HepG2 (cell line): Measurements from ENCODE around the gene CELA2B.

Experiments
- SRF ChIP-seq: IDR thresholded peaks from 2 replicates; pipeline ENCODE4 v1.6.1; 2011; ENCODE audit warnings: mild to moderate bottlenecking, low read depth, low read length, moderate library complexity
- ZNF205 ChIP-seq: IDR thresholded peaks from 2 replicates; pipeline ENCODE4 v1.6.1; 2018; ENCODE audit warnings: missing biosample characterization, missing genetic modification reagents
- ZNF24 ChIP-seq: fragments of 450-650 bp; IDR thresholded peaks from 2 replicates; pipeline ENCODE4 v1.6.1; 2017; ENCODE audit warnings: antibody characterized with exemption, mild to moderate bottlenecking
- ZNF382 ChIP-seq: sonication (generic); formaldehyde crosslinking; IDR thresholded peaks from 2 replicates; pipeline ENCODE4 v1.5.0; 2020; ENCODE audit warnings: missing genetic modification reagents, mild to moderate bottlenecking, borderline replicate concordance

DNA sequence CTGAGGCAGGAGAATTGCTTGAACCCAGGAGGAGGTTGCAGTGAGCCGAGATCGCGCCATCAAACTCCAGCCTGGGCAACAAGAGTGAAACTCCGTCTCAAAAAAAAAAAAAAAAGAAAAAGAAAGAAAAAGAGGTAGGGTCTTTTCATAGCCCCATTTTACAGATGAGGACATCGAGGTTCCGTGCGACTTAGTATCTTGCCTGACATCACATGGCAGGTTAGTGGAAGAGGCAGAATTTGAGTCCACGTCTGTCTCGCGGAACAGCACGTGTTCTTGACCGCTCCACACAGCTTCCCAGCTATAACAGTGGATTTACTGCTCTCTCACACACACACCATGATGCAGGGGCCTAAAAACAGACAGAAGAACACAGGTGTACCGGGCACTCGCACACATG lies 36.6 kb upstream of the CELA2B start:
- TF ChIP-seq SRF (no peak), ZNF205 (CRISPR knock-in tag) (no peak), ZNF382 (no peak), ZNF24 (no peak)
